ENCODE data around the gene CDK17. TPM values are rescaled to one million over a fixed set of nuclear protein-coding genes. Genes with fewer than 3 reads are reported as not detected.
A peak's percentile ranks its signal among the peaks of the same experiment; 100 is the strongest.

The CDK17 gene
- total and polyA plus RNA-seq, 11 donors, result 6.7 to 31.7 (median 22.9) TPM

- H3K27ac ChIP-seq, result peak overlapping the region; percentile 13 to 90 (median 78)
- DNase-seq, result peak; percentile 79 to 88 (median 82)
- no peaks in the 10 kb centered on the region for H3K9me3 ChIP-seq
- 30 to 39% (median 34%) methylated on average over 14 to 18 of the region's 18 CpGs for WGBS, 4 donors
- H3K4me1 ChIP-seq, result peaks cover 21 to 90% (median 81%) of the 10 kb centered on the region in 12 donors
- H3K36me3 ChIP-seq, result peaks cover 0 to 7% (median 0%) of the 10 kb centered on the region in 9 donors
- no peaks in the 10 kb centered on the region for H3K27me3 ChIP-seq
- H3K4me3 ChIP-seq, result peak overlapping the region in 1 of 12 donors; percentile 3
- ATAC-seq, result peak; percentile 71 to 85 (median 73)
- intact Hi-C loops (cut with DNase I), result loop anchor here in 5 of 10 donors (5.0 to 10.0 kb wide), 2 partner anchors 155 to 157 kb away; no protein-coding TSS in a partner anchor
- no peak for TF ChIP-seq CTCF (IDR thresholded peaks at IDR 0.05)
- TF ChIP-seq POLR2A (IDR thresholded peaks at IDR 0.05), result no peak
Measured at GRCh38 chr12:96239711-96240635, 160.3 kb downstream of the CDK17 start.

GRCh38 chr12:96238336-96239047, 161.7 kb downstream of the CDK17 start:
- intact Hi-C loops (cut with DNase I), result loop anchor here in 4 of 10 donors (5.0 to 10.0 kb wide), 2 partner anchors 156 to 159 kb away; no protein-coding TSS in a partner anchor
- no peak for TF ChIP-seq CTCF (IDR thresholded peaks at IDR 0.05)
- no peak for TF ChIP-seq POLR2A (IDR thresholded peaks at IDR 0.05)
- ATAC-seq (peak in 1 of 4 donors; percentile 7), DNase-seq (peak in 2 of 5 donors; percentile 41 to 55)
- WGBS, 4 donors, result 17 to 29% (median 27%) methylated on average over 9 to 13 of the region's 13 CpGs
- Histone ChIP-seq H3K27ac (peak overlapping the region in 11 of 12 donors; percentile 37 to 90 (median 82)), H3K36me3 (peaks cover 0 to 7% (median 0%) of the 10 kb centered on the region in 9 donors), H3K4me1 (peaks cover 21 to 96% (median 91%) of the 10 kb centered on the region in 12 donors), H3K9me3 (no peaks in the 10 kb centered on the region), H3K27me3 (no peaks in the 10 kb centered on the region), H3K4me3 (no peak overlapping the region)

- H3K9me3 ChIP-seq, result no peaks in the 10 kb centered on the region
- DNase-seq (peak in 4 of 5 donors; percentile 58 to 82 (median 65)), ATAC-seq (peak in 3 of 4 donors; percentile 6 to 21 (median 20))
- peaks cover 21 to 100% (median 96%) of the 10 kb centered on the region in 12 donors for H3K4me1 ChIP-seq
- no peaks in the 10 kb centered on the region for H3K27me3 ChIP-seq
- intact Hi-C loops (cut with DNase I), result loop anchor here in 4 of 10 donors (5.0 to 10.0 kb wide), 2 partner anchors 157 to 160 kb away; no protein-coding TSS in a partner anchor
- H3K36me3 ChIP-seq, result peaks cover 0 to 7% (median 0%) of the 10 kb centered on the region in 9 donors
- peak overlapping the region in 1 of 12 donors; percentile 6 for H3K4me3 ChIP-seq
- H3K27ac ChIP-seq, result peak overlapping the region; percentile 33 to 90 (median 78)
- 35 to 43% (median 39%) methylated on average over 9 of the region's 9 CpGs for WGBS, 4 donors
- no peak for TF ChIP-seq POLR2A (IDR thresholded peaks at IDR 0.05)
- TF ChIP-seq CTCF (IDR thresholded peaks at IDR 0.05), result no peak
Measured at GRCh38 chr12:96237465-96238077, 162.7 kb downstream of the CDK17 start.
